HCT116 (cell line): ENCODE data around the gene ARNT2. TPM values are rescaled to one million over a fixed set of nuclear protein-coding genes. Genes with fewer than 3 reads are reported as not detected.

Source experiments
- ATAC-seq: fragments of 200-7000 bp; cut with Tn5 transposase; 2 replicates; pipeline ENCODE4 v1.9.1; 2020; ENCODE audit warnings: mild to moderate bottlenecking, moderate library complexity
- BruUV-seq: library from RNA; stranded (reverse); fragments of 400-500 nt; replicated peaks from 2 replicates; lab custom pipeline; 2021; lab: Mats Ljungman, UMichigan
- CTCF ChIA-PET: fragments of 300-600 bp; sonication (Branson Sonifier 250); formaldehyde crosslinking; loops from one replicate; lab custom pipeline; 2021; ENCODE audit warnings: antibody characterized with exemption; lab: Charles Lee
- POLR2A ChIA-PET: fragments of 300-600, 350-600 bp; sonication (Branson Sonifier 250); formaldehyde crosslinking; loops from one replicate; lab custom pipeline; 2021; ENCODE audit warnings: antibody characterized with exemption; lab: Charles Lee
- RAD21 ChIA-PET, 2 experiments: fragments of 300-600 bp; sonication (Branson Sonifier 250); formaldehyde crosslinking; loops; one replicate each; lab custom pipeline; 2023; ENCODE audit warnings: low total read pairs in 2 of 2; ENCODE audit not compliant: uncharacterized antibody in 2 of 2, unreplicated experiment in 2 of 2, low non-redundant PET in 1 of 2; lab: Charles Lee
- DNase-seq: peaks from one replicate; pipeline ENCODE4 v3.0.0-alpha.2; 2010; ENCODE audit warnings: low read depth, low spot score
- H2AFZ ChIP-seq: fragments of 200-600 bp; shearing (Covaris generic), sonication (generic); 2 replicates; pipeline ENCODE4 v1.6.1; 2017; ENCODE audit warnings: low read depth, mixed run types, mixed read lengths, antibody characterized with exemption, low read length; ENCODE audit not compliant: poor library complexity, severe bottlenecking
- H3K27ac ChIP-seq: 2 replicates; pipeline ENCODE4 v1.5.1; 2012; ENCODE audit warnings: low read depth, low read length
- H3K27me3 ChIP-seq: fragments of 200-600 bp; sonication (generic); 2 replicates; pipeline ENCODE4 v1.6.1; 2016; ENCODE audit warnings: mixed run types, low read length, mixed read lengths; ENCODE audit not compliant: insufficient read depth
- H3K36me3 ChIP-seq, 2 experiments: fragments of 200-500 bp in 1 of 2; fragments of 200-600 bp in 1 of 2; sonication (Bioruptor generic) in 1 of 2; sonication (generic) in 1 of 2; 2 replicates each; pipeline versions ENCODE4 v1.5.1 to v1.6.1; 2014 to 2016; ENCODE audit warnings: low read length in 2 of 2, inconsistent platforms in 1 of 2, mixed read lengths in 1 of 2, mixed run types in 1 of 2; ENCODE audit not compliant: insufficient read depth in 2 of 2, control insufficient read depth in 1 of 2
- H3K4me1 ChIP-seq, 2 experiments: fragments of 200-600 bp in 1 of 2; sonication (generic) in 1 of 2; 2 replicates each; pipeline versions ENCODE4 v1.5.1 to v1.6.1; 2012 to 2017; ENCODE audit warnings: low read length in 2 of 2, inconsistent platforms in 1 of 2, mild to moderate bottlenecking in 1 of 2, mixed read lengths in 1 of 2, mixed run types in 1 of 2, moderate library complexity in 1 of 2; ENCODE audit not compliant: insufficient read depth in 2 of 2, control insufficient read depth in 1 of 2
- H3K4me2 ChIP-seq: fragments of 200-600 bp; sonication (generic); 2 replicates; pipeline ENCODE4 v1.6.1; 2017; ENCODE audit warnings: mixed run types, low read length, mixed read lengths
- H3K4me3 ChIP-seq, 2 experiments: fragments of 200-600 bp in 1 of 2; sonication (generic) in 1 of 2; replicated peaks in 1 of 2; 2 replicates each; pipeline ENCODE4 v1.5.1; 2011 to 2016; ENCODE audit warnings: low read length in 2 of 2, control low read depth in 1 of 2, low read depth in 1 of 2, mild to moderate bottlenecking in 1 of 2, mixed read lengths in 1 of 2, mixed run types in 1 of 2
- H3K79me2 ChIP-seq: fragments of 200-600 bp; sonication (generic); 2 replicates; pipeline ENCODE4 v1.6.1; 2017; ENCODE audit warnings: mild to moderate bottlenecking, mixed run types, low read length, moderate library complexity, mixed read lengths; ENCODE audit not compliant: insufficient read depth
- H3K9ac ChIP-seq: fragments of 200-600 bp; sonication (generic); 2 replicates; pipeline ENCODE4 v1.6.1; 2016; ENCODE audit warnings: low read length, mixed read lengths
- H3K9me2 ChIP-seq: fragments of 200-600 bp; sonication (generic), shearing (Covaris generic); 2 replicates; pipeline ENCODE4 v1.6.1; 2017; ENCODE audit warnings: mixed run types, mild to moderate bottlenecking, moderate library complexity; ENCODE audit not compliant: insufficient read depth
- H3K9me3 ChIP-seq, 2 experiments: fragments of 200-500 bp in 1 of 2; fragments of 200-600 bp in 1 of 2; sonication (Bioruptor generic) in 1 of 2; sonication (generic) in 1 of 2; 2 replicates each; pipeline ENCODE4 v1.6.1; 2014 to 2017; ENCODE audit warnings: low read length in 2 of 2, mixed read lengths in 2 of 2, inconsistent platforms in 1 of 2, low read depth in 1 of 2, mild to moderate bottlenecking in 1 of 2, mixed run types in 1 of 2, moderate library complexity in 1 of 2; ENCODE audit not compliant: control insufficient read depth in 1 of 2, insufficient read depth in 1 of 2
- H4K20me1 ChIP-seq: fragments of 200-600 bp; sonication (generic), shearing (Covaris generic); 2 replicates; pipeline ENCODE4 v1.6.1; 2017; ENCODE audit warnings: mixed run types, mild to moderate bottlenecking, moderate library complexity; ENCODE audit not compliant: insufficient read depth
- CEBPB ChIP-seq: IDR thresholded peaks from 2 replicates; pipeline ENCODE4 v1.6.1; 2012; ENCODE audit warnings: low read depth
- ELF1 ChIP-seq: IDR thresholded peaks from 2 replicates; pipeline ENCODE4 v1.6.1; 2012; ENCODE audit warnings: low read depth, borderline replicate concordance
- EZH2 ChIP-seq: fragments of 200-600 bp; sonication (generic); IDR thresholded peaks from 2 replicates; pipeline ENCODE4 v1.6.1; 2017; ENCODE audit warnings: antibody characterized with exemption, mixed run types
- POLR2AphosphoS5 ChIP-seq: IDR thresholded peaks from 2 replicates; pipeline ENCODE4 v1.6.1; 2011; ENCODE audit warnings: mild to moderate bottlenecking, low read depth, low read length, moderate library complexity
- TCF7L2 ChIP-seq: IDR thresholded peaks from 2 replicates; pipeline ENCODE4 v1.7.0; 2011; ENCODE audit warnings: borderline replicate concordance, inconsistent platforms; ENCODE audit not compliant: insufficient read depth, insufficient read length; ENCODE audit errors: extremely low read depth
- intact Hi-C: fragments of 100-400 bp; cut with micrococcal nuclease; formaldehyde crosslinking; loops from 2 replicates; pipeline ENCODE4 v1.10.0; 2022
- total RNA-seq: library from RNA; stranded (reverse); gene quantifications from one replicate; pipeline ENCODE4 v1.2.1, GENCODE V29; 2021; ENCODE audit not compliant: unreplicated experiment
- TF ChIP-seq, protein P1 (sequence below): IDR thresholded peaks from 2 replicates; pipeline ENCODE4 v1.6.1; 2012; ENCODE audit warnings: low read depth
- TF ChIP-seq, protein P2 (sequence below): IDR thresholded peaks from 2 replicates; pipeline ENCODE4 v1.6.1; 2012

ARNT2 gene
- total RNA-seq, 1 experiment from 2014 or later: 3.0 TPM

DNA sequence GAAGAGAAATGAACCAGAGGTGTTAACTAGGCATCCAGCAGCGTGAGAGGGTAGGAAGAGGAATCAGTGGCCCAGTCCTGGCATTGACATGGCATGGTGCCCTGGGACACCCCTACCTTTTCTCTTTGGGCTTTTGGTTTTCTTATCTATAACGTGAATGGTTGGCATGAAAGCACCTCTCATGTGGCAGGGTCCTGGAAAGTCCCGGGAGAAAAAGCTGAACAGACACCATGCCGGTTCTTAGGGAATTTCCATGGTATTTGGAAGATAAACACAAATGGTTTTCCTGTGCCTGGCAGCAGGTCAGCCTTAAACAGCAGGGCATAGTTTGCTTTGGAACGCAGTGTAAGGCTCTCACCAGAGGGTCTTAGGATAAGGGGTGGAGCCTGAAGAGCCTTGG is 15.4 kb downstream of the ARNT2 start:
- no peaks in the 10 kb centered on the region for H3K36me3 ChIP-seq
- no peak overlapping the region for H2AFZ ChIP-seq
- no peaks in the 10 kb centered on the region for H3K4me1 ChIP-seq
- TF ChIP-seq, protein P1, sequence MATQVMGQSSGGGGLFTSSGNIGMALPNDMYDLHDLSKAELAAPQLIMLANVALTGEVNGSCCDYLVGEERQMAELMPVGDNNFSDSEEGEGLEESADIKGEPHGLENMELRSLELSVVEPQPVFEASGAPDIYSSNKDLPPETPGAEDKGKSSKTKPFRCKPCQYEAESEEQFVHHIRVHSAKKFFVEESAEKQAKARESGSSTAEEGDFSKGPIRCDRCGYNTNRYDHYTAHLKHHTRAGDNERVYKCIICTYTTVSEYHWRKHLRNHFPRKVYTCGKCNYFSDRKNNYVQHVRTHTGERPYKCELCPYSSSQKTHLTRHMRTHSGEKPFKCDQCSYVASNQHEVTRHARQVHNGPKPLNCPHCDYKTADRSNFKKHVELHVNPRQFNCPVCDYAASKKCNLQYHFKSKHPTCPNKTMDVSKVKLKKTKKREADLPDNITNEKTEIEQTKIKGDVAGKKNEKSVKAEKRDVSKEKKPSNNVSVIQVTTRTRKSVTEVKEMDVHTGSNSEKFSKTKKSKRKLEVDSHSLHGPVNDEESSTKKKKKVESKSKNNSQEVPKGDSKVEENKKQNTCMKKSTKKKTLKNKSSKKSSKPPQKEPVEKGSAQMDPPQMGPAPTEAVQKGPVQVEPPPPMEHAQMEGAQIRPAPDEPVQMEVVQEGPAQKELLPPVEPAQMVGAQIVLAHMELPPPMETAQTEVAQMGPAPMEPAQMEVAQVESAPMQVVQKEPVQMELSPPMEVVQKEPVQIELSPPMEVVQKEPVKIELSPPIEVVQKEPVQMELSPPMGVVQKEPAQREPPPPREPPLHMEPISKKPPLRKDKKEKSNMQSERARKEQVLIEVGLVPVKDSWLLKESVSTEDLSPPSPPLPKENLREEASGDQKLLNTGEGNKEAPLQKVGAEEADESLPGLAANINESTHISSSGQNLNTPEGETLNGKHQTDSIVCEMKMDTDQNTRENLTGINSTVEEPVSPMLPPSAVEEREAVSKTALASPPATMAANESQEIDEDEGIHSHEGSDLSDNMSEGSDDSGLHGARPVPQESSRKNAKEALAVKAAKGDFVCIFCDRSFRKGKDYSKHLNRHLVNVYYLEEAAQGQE: no peak
- no peak for TF ChIP-seq ELF1
- no peak for TF ChIP-seq POLR2AphosphoS5
- no peak for TF ChIP-seq CEBPB
- no peak for TF ChIP-seq TCF7L2
- TF ChIP-seq, protein P2, sequence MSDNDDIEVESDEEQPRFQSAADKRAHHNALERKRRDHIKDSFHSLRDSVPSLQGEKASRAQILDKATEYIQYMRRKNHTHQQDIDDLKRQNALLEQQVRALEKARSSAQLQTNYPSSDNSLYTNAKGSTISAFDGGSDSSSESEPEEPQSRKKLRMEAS: no peak
- no peak for TF ChIP-seq EZH2
- TF ChIP-seq, all 23 proteins: peak for 0
- Histone ChIP-seq H3K9me2 (no peaks in the 10 kb centered on the region), H3K27ac (no peak overlapping the region), H4K20me1 (no peaks in the 10 kb centered on the region), H3K79me2 (no peaks in the 10 kb centered on the region), H3K4me3 (no peak overlapping the region), H3K27me3 (no peaks in the 10 kb centered on the region), H3K9me3 (no peaks in the 10 kb centered on the region), H3K9ac (no peak overlapping the region), H3K4me2 (no peak overlapping the region)
- intact Hi-C loops: loop anchor here (1.0 kb wide), 1 partner anchor 93 kb away; no protein-coding TSS in a partner anchor
- RAD21 ChIA-PET: no interaction called here
- no peak for ATAC-seq
- CTCF ChIA-PET: interaction anchor here (1.3 to 1.5 kb wide), 3 partner anchors 10 to 13 kb away, joined by 5 to 16 read pairs (median 6); no protein-coding TSS in a partner anchor
- POLR2A ChIA-PET: no interaction called here
- BruUV-seq: no TSS peak
- DNase-seq: no peak
